Tibial nerve (tissue), 4 donors: ENCODE data around the gene TBC1D2B.

Experiments
- EP300 ChIP-seq, 2 donors: sonication (generic); formaldehyde crosslinking; IDR thresholded peaks; one replicate each; pipeline ENCODE4 v1.6.1; 2017; ENCODE audit warnings: antibody characterized with exemption in 2 of 2, mild to moderate bottlenecking in 1 of 2
- POLR2A ChIP-seq, 2 donors: fragments of 450-650 bp; IDR thresholded peaks; one replicate each; pipeline ENCODE4 v1.6.1; 2017; ENCODE audit warnings: antibody characterized with exemption in 2 of 2, mild to moderate bottlenecking in 2 of 2, moderate library complexity in 2 of 2
- TF ChIP-seq, protein P1 (sequence below), 5 experiments: fragments of 200-600 bp in 3 of 5; fragments of 450-650 bp in 2 of 5; sonication (generic) in 3 of 5; IDR thresholded peaks; one replicate each; pipeline ENCODE4 v1.5.1; 2016 to 2019; ENCODE audit warnings: antibody characterized with exemption in 5 of 5, mild to moderate bottlenecking in 3 of 5, moderate library complexity in 2 of 5

DNA sequence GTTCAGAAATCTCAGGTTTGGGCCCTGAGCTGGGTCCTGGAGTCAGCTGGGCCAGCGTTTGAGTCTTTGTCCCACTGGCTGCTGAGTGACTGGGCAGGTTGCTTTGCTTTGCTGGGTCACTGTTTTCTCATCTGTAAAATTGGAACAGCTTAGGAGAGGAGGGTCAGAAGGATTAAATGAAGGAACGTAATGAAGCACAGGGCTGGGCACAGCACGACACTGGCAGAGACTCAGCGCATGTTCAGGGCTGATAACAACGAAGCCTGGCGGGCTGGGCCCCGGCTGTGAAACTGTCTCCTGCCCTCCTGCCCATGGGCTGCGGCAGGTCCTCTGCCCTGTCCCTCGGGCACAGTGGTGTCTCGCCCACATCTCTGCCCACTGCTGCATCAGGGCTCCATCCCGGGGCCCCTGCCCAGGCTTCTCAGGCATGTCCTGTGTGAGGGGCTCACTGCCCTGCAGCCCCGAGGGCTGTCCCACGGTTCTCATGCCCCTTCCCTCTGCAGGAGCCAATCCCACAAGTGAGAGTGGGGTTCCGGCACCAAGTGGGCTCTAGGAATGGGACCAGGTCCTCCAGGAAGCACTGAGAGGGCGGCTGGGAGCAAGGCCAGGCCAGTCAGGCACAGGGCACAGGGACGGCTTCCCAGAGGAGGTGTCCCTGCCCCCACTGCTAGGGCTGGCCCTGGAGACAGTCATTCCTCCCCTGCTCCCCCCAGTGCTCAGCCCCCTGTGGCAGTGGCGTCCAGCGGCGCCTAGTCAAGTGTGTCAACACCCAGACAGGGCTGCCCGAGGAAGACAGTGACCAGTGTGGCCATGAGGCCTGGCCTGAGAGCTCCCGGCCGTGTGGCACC, 88.0 kb downstream of the TBC1D2B start:
- TF ChIP-seq, protein P1, sequence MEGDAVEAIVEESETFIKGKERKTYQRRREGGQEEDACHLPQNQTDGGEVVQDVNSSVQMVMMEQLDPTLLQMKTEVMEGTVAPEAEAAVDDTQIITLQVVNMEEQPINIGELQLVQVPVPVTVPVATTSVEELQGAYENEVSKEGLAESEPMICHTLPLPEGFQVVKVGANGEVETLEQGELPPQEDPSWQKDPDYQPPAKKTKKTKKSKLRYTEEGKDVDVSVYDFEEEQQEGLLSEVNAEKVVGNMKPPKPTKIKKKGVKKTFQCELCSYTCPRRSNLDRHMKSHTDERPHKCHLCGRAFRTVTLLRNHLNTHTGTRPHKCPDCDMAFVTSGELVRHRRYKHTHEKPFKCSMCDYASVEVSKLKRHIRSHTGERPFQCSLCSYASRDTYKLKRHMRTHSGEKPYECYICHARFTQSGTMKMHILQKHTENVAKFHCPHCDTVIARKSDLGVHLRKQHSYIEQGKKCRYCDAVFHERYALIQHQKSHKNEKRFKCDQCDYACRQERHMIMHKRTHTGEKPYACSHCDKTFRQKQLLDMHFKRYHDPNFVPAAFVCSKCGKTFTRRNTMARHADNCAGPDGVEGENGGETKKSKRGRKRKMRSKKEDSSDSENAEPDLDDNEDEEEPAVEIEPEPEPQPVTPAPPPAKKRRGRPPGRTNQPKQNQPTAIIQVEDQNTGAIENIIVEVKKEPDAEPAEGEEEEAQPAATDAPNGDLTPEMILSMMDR (IDR thresholded peaks at IDR 0.05), result no peak
- TF ChIP-seq EP300 (IDR thresholded peaks at IDR 0.05) (no peak), POLR2A (IDR thresholded peaks at IDR 0.05) (no peak)
